Kidney epithelial cell (primary cell): Measurements from ENCODE around the gene NEDD4L. TPM values are rescaled to one million over a fixed set of nuclear protein-coding genes. Genes with fewer than 3 reads are reported as not detected.

Experiments
- DNase-seq: peaks from one replicate; pipeline ENCODE4 v3.0.0-alpha.2; 2010; ENCODE audit warnings: low read depth
- H3K27me3 ChIP-seq: 2 replicates; pipeline ENCODE4 v1.6.0; 2011; ENCODE audit warnings: low read length; ENCODE audit not compliant: control insufficient read depth, insufficient read depth
- H3K36me3 ChIP-seq: 2 replicates; pipeline ENCODE4 v1.5.1; 2011; ENCODE audit warnings: low read length; ENCODE audit not compliant: control insufficient read depth, insufficient read depth
- H3K4me3 ChIP-seq: 2 replicates; pipeline ENCODE4 v1.5.1; 2011; ENCODE audit warnings: low read depth, mild to moderate bottlenecking, control low read depth, low read length
- total RNA-seq: library from RNA; depleted of rRNA; stranded (reverse); fragments of >200 nt; gene quantifications from 2 replicates; pipeline ENCODE4 v1.2.3, GENCODE V29; 2015
- TF ChIP-seq, protein P1 (sequence below): IDR thresholded peaks from 2 replicates; pipeline ENCODE4 v1.5.1; 2011; ENCODE audit warnings: mild to moderate bottlenecking, moderate library complexity, low read length, control low read depth, inconsistent platforms; ENCODE audit not compliant: insufficient read depth, poor library complexity, severe bottlenecking

NEDD4L gene
- total RNA-seq, 1 donor from 2014 or later: 88.3 TPM

DNA sequence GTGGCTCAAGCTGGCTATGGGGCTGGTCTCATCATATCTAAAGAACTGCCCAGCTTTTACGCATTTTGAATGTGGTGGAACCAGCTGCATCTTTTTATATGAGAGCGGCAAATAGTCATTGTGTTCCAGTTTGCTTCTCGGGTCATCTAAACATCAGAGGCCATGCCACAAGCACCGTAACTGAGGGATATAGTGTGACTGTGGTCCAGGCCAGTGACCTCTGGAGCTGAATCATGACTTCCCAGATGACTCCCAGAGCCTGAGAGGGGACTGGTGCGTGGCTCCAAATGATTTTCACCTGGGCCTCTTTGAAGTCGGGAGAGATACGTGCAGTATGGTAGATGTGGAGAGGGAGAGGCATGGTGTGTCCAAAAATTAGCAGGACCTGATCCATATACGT, 271.0 kb downstream of the NEDD4L start:
- Histone ChIP-seq H3K36me3 (no peaks in the 10 kb centered on the region), H3K4me3 (no peak overlapping the region), H3K27me3 (no peaks in the 10 kb centered on the region)
- DNase-seq: no peak
- TF ChIP-seq, protein P1, sequence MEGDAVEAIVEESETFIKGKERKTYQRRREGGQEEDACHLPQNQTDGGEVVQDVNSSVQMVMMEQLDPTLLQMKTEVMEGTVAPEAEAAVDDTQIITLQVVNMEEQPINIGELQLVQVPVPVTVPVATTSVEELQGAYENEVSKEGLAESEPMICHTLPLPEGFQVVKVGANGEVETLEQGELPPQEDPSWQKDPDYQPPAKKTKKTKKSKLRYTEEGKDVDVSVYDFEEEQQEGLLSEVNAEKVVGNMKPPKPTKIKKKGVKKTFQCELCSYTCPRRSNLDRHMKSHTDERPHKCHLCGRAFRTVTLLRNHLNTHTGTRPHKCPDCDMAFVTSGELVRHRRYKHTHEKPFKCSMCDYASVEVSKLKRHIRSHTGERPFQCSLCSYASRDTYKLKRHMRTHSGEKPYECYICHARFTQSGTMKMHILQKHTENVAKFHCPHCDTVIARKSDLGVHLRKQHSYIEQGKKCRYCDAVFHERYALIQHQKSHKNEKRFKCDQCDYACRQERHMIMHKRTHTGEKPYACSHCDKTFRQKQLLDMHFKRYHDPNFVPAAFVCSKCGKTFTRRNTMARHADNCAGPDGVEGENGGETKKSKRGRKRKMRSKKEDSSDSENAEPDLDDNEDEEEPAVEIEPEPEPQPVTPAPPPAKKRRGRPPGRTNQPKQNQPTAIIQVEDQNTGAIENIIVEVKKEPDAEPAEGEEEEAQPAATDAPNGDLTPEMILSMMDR: no peak

DNA sequence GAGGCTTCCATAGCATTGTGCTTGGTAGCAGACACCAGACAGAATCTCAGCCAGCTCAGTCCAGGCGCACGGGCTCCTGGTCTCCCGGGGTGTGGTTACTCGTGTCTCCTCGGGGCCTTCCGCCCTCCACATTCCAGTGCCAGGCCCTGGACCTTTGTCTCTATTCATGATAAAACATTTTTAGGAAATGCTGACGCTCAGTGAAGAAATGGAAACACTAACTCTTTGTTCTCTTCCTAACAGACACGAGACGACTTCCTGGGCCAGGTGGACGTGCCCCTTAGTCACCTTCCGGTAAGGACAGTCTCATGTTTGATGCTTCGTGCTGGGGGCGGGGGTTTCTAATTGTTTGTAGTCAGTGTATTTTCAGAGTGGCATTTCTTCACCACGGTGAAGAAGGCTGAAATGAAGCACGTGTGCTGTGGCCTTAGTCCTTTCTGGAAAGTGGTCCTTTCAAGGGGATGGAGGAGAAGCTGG, 271.8 kb downstream of the NEDD4L start:
- Histone ChIP-seq H3K4me3 (no peak overlapping the region), H3K27me3 (no peaks in the 10 kb centered on the region), H3K36me3 (no peaks in the 10 kb centered on the region)
- TF ChIP-seq, protein P1: no peak
- no peak for DNase-seq

DNA sequence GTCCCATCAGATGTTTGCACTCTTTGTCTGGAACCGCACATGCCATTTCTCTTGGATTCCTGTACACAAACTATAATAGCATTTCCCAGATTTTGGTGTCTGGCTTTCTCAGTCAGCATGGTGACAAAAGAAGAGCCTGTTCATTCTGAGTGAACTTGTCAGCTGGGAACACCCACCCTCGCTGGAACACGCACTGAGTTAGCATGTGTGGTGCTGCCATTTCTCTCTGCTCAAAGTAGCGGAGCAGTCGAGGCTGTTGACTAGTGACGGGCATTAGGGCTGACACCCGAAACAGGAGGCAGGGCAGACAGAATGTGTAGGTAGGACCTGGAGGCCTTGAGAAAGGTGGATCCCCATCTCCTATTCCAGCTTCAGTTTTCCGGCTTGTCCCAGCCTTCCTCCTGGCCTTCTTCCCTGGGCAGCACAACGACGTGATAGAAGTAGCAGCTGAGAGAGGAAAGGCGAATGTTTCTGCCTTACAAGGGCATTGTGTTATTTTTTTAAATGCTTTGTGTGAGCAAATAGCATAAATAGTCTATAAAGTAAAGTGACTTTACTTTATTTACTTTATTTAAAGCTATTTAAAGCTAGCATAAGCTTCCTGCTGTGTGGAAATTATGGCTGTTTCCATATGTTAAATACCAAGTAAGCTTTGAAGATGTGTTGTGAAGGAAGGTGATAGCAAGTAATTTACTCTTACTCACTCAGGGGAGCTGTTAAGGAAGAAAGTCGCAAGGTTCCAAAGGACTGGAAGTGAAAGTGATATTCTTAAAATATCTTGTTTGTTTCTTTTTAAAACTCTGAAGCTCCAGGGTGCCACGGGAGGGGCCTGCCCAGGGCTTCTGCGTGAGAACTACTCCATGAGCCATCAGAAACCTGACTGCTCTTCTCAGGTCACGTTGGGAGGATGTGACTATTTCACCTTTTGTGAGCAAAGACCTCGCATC, 272.6 kb downstream of the NEDD4L start:
- no peaks in the 10 kb centered on the region for H3K27me3 ChIP-seq
- TF ChIP-seq, protein P1: no peak
- no peak for DNase-seq

DNA sequence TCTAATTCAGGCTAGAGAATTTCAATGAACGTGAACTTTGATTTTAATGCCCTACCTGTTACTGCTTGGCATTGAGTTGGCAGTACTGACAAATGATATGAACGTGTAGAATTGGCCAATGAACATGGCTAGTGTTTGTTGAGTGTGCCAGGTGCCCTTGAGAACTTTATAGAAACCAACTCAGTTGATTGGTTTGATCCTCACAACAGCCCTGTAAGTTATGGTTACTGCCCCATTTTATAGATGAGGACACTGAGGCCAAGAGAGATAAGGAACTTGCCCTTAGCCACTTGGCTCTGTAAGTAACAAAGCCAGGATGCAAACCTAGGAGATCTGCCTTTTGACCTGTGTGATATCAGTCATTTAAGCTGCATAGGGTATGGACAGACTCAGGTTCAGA, 275.7 kb downstream of the NEDD4L start:
- no peaks in the 10 kb centered on the region for H3K36me3 ChIP-seq
- no peak overlapping the region for H3K4me3 ChIP-seq
- TF ChIP-seq, protein P1: no peak

More for the DNA sequence above, 272.6 kb downstream of the NEDD4L start:
- Histone ChIP-seq H3K4me3 (no peak overlapping the region), H3K36me3 (no peaks in the 10 kb centered on the region)

DNA sequence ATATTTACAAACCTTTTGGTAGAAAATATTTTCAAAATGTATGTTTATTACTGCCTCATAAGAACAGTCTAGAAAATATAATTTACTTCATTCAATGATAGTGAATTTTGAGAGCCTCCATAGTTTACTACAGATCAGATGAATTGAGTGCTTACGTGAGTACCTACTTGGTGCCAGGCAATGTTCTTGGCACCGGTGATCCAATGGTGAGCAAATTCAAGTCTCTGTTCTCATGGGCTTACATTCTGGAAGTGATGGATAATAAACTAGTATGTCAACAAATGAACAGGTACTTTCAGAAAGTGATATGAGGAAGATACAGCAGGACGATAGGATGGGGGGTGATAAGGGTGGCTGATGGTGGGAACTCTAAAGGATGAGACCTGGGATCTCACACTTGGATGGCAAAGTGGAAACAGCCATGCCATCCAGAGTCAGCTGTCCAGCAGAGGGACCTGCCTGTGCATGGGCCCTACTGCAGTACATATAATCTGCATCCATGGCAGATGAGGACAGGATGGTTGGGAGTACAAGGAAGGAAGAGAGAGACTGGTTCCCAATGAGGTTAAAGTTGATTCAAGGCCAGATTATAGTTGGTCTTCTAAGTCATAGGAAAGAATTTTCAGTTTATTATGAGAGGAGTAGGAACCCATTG, 277.0 kb downstream of the NEDD4L start:
- Histone ChIP-seq H3K36me3 (no peaks in the 10 kb centered on the region), H3K27me3 (no peaks in the 10 kb centered on the region), H3K4me3 (no peak overlapping the region)
- DNase-seq: no peak
- TF ChIP-seq, protein P1: no peak

More for the DNA sequence above, 275.7 kb downstream of the NEDD4L start:
- no peak for DNase-seq
- H3K27me3 ChIP-seq: no peaks in the 10 kb centered on the region
